ENCODE results near the gene NFX1.

The NFX1 gene

GRCh38 chr9:33264473-33265177 lies 25.7 kb upstream of the NFX1 start, which contains the start of the genes BAG1 and CHMP5:
Gene BAG1, minus strand, starts transcription at chr9:33264708.
Gene CHMP5, plus strand, starts transcription at chr9:33265049. Its CDS starts 30 bp downstream, at chr9:33265079.
- intact Hi-C loops (cut with DNase I), result loop anchor here (2.0 to 5.0 kb wide), 2 partner anchors 26 to 97 kb away; partner anchors contain the start of genes B4GALT1 and NFX1

GRCh38 chr9:33265211-33265865 lies 25.0 kb upstream of the NFX1 start:
- intact Hi-C loops (cut with DNase I), result loop anchor here (2.0 kb wide), 1 partner anchor 25 kb away; the partner anchor contains the start of gene NFX1
- no peak for DNase-seq

More at GRCh38 chr9:33264473-33265177, 25.7 kb upstream of the NFX1 start, which contains the start of the genes BAG1 and CHMP5:
- DNase-seq, result peak; percentile 98 to 100 (median 100)

GRCh38 chr9:33267151-33267767 lies 23.1 kb upstream of the NFX1 start:
- DNase-seq, result no peak
- intact Hi-C loops (cut with DNase I), result no loop called here

- intact Hi-C loops (cut with DNase I), result no loop called here
- no peak for DNase-seq
These were observed 20.2 kb upstream of the NFX1 start for GRCh38 chr9:33270146-33270545.

GRCh38 chr9:33272061-33272460 lies 18.3 kb upstream of the NFX1 start:
- DNase-seq, result no peak
- intact Hi-C loops (cut with DNase I), result no loop called here

GRCh38 chr9:33273266-33273971 lies 16.9 kb upstream of the NFX1 start:
- DNase-seq, result no peak
- intact Hi-C loops (cut with DNase I), result no loop called here

GRCh38 chr9:33273972-33274328 lies 16.4 kb upstream of the NFX1 start:
- intact Hi-C loops (cut with DNase I), result no loop called here
- no peak for DNase-seq

GRCh38 chr9:33277484-33277883 lies 12.8 kb upstream of the NFX1 start:
- intact Hi-C loops (cut with DNase I), result no loop called here
- no peak for DNase-seq

GRCh38 chr9:33285502-33285901 lies 4.8 kb upstream of the NFX1 start:
- intact Hi-C loops (cut with DNase I), result no loop called here
- no peak for DNase-seq

- intact Hi-C loops (cut with DNase I), result no loop called here
- peak in 3 of 10 donors; percentile 25 to 62 (median 28) for DNase-seq
These were observed 3.2 kb upstream of the NFX1 start for GRCh38 chr9:33287087-33287490.

- intact Hi-C loops (cut with DNase I), result no loop called here
- DNase-seq, result peak in 1 of 10 donors; percentile 63
These were observed 2.1 kb upstream of the NFX1 start for GRCh38 chr9:33288235-33288634.

GRCh38 chr9:33288828-33289483 lies 1.4 kb upstream of the NFX1 start:
- intact Hi-C loops (cut with DNase I), result no loop called here
- peak in 1 of 10 donors; percentile 73 for DNase-seq

- intact Hi-C loops (cut with DNase I), result no loop called here
- DNase-seq, result peak in 4 of 10 donors; percentile 6 to 86 (median 46)
These were observed 820 bp upstream of the NFX1 start for GRCh38 chr9:33289496-33289895.

- intact Hi-C loops (cut with DNase I), result loop anchor here (2.0 to 10.0 kb wide), 2 partner anchors 25 to 185 kb away; partner anchors contain the start of genes BAG1, CHMP5 and NOL6
- DNase-seq, result peak in 2 of 10 donors; percentile 34 to 45
These were observed 425 bp upstream of the NFX1 start for GRCh38 chr9:33289936-33290246.

GRCh38 chr9:33291031-33291397 lies 698 bp downstream of the NFX1 start:
- intact Hi-C loops (cut with DNase I), result loop anchor here (2.0 to 10.0 kb wide), 2 partner anchors 26 to 184 kb away; partner anchors contain the start of genes BAG1, CHMP5 and NOL6

GRCh38 chr9:33291901-33292300 lies 1.6 kb downstream of the NFX1 start:
- intact Hi-C loops (cut with DNase I), result loop anchor here (2.0 to 10.0 kb wide), 2 partner anchors 27 to 183 kb away; partner anchors contain the start of genes BAG1, CHMP5 and NOL6
- DNase-seq, result no peak

More at GRCh38 chr9:33291031-33291397, 698 bp downstream of the NFX1 start:
- no peak for DNase-seq

- DNase-seq, result no peak
- intact Hi-C loops (cut with DNase I), result loop anchor here (10.0 kb wide), 1 partner anchor 181 kb away; the partner anchor contains the start of gene NOL6
These were observed 3.5 kb downstream of the NFX1 start for GRCh38 chr9:33293782-33294181.

- DNase-seq, result no peak
- intact Hi-C loops (cut with DNase I), result loop anchor here (10.0 kb wide), 1 partner anchor 180 kb away; the partner anchor contains the start of gene NOL6
These were observed 4.5 kb downstream of the NFX1 start for GRCh38 chr9:33294670-33295432.

GRCh38 chr9:33295571-33295970 lies 5.3 kb downstream of the NFX1 start:
- intact Hi-C loops (cut with DNase I), result loop anchor here (10.0 kb wide), 1 partner anchor 179 kb away; the partner anchor contains the start of gene NOL6
- DNase-seq, result no peak

All from posterior cingulate gyrus (tissue), 11 donors.